ENCODE results near the gene GATAD2A.
A peak's percentile ranks its signal among the peaks of the same experiment; 100 is the strongest.

GATAD2A gene

GRCh38 chr19:19507354-19507753 lies 101.9 kb downstream of the GATAD2A start:
- no peak for DNase-seq (ENCODE audit: low read depth)

- DNase-seq (ENCODE audit: low read depth): no peak
Observed at GRCh38 chr19:19508217-19508616, 102.7 kb downstream of the GATAD2A start.

DNA sequence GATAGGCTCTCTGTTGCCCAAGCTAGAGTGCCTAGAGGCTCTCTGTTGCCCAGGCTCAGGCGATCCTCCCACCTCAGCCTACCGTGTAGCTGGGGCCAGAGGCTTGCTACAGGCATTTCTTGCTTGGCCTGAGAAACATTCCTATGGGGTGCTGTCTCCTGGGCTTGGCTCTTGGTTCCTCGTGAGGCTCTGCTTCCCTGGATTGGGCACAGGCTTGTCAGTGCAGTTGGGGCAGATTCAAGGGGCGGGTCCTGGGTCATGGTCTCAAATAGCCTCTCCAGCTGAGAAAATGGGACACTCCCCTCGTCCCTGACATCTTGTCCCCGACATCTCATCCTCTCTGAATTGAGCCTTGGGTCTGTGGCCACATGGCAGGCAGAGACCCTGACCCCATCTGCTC lies 105.0 kb downstream of the GATAD2A start:
- DNase-seq (ENCODE audit: low read depth): peak; percentile 23

- DNase-seq (ENCODE audit: low read depth): no peak
Observed at GRCh38 chr19:19513682-19514081, 108.2 kb downstream of the GATAD2A start.

GRCh38 chr19:19514215-19514657 lies 108.8 kb downstream of the GATAD2A start:
- DNase-seq (ENCODE audit: low read depth): no peak

DNA sequence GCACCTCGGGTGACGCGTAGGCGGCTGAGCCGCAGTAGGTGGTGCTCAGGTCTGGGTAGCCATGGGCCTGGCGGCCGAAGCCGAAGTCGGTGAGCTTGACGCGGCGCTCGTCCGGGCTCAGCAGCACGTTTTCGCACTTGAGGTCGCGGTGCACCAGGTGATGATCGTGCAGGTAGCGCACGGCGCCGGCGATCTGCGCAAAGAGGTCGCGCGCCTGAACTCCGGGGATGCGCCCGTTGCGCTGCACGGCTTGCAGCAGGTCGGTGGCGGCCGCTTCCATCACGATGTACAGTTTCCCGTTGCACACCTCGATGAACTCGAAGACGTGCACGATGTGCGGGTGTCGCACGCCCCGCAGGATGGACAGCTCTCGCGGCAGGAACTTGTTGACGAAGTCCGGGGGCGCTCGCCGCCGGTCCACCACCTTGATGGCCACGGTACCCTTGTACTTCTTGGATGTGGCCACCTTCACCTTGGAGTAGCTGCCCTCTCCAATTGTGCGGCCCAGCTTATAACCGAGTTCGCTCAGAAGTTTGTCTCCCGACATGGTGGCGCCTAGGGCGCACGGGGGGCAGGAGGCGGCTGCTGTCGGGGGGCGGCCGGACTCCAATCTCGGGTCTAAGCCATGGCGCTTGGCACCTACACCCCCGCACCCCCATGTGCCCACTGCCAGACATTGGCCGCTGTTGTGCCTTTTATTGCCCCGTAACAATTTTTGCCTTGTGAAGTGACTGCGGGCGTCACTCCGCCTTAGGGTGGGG lies 109.6 kb downstream of the GATAD2A start, which contains the start of gene TSSK6:
TSS of gene TSSK6 (minus strand) at position 668 of the 761 bp plus-strand sequence. CDS start at position 547, 121 bp downstream.
- no peak for DNase-seq (ENCODE audit: low read depth)

DNA sequence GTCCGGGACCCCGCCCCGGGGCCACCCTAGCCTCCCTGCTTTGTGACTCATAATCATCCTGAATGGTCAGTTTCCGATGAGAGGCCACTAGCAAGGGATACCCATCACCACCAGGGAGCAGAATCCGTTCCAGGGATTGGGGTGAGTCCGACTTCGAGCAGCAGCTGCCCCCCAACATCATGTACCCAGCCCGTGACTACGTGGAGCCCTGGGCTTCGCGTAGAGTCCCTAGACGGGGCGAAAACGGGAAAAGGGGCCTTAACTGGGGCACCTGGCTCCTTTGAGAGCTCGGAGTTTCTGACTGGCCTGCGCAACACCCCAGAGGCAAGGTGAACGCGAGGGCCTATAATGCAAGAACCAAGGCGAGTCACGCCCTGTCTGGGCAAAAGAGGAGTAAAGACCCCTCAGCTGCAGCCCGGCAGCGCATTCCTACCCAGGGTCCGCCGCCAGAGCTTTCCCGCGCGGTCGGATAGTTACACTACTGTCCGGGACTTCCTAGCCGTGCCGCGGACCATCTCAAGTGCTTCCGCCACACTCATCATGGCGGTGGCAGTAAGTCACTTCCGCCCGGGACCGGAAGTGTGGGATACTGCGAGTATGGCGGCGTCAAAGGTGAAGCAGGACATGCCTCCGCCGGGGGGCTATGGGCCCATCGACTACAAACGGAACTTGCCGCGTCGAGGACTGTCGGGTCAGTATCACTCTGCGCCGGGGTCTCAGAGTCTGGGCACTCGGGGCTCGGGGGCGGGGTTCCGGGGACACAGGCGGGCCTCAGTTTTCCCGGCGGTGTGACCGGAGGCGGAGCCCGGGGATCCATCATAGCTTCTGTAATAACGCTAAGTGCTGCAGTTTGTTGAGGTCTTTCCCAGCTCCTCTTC lies 110.4 kb downstream of the GATAD2A start, which contains the start of gene NDUFA13:
TSS of gene NDUFA13 (plus strand) at position 584 of the 878 bp plus-strand sequence. CDS start at position 598, 14 bp downstream.
- peak; percentile 94 for DNase-seq (ENCODE audit: low read depth)

DNA sequence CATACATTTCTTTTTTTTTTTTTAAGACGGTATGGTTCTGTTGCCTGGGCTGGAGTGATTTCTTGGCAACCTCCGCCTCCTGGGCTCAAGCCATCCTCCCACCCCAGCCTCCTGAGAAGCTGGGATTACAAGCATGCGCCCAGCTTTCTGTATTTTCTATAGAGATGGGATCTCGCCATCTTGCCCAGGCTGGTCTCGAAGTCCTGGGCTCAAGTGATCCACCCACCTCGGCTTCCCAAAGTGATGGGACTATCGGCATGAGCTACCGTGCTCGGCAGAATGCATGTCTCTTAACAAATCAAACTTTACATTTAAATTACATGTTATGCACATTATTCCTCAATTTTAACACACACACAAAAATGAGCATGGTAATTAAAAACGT lies 111.8 kb downstream of the GATAD2A start:
- DNase-seq (ENCODE audit: low read depth): no peak

DNA sequence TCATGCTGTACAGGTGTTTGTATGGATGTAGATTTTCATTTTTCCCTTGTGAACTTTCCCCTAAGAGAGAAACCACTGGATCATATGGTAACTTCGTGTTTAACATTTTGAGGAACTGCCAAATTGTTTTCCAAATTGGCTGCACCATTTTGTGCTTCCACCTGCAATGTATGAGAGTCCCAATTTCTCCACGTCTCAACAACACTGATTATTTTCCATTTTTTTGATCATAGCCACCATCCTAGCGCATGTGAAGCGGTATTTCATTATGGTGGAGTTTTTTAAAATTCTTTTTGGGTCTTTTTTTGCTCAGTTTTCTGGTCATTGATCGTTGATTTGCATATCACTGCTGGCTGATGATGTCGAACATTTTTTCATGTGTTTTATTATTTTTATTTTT lies 115.5 kb downstream of the GATAD2A start:
- DNase-seq (ENCODE audit: low read depth): no peak

DNA sequence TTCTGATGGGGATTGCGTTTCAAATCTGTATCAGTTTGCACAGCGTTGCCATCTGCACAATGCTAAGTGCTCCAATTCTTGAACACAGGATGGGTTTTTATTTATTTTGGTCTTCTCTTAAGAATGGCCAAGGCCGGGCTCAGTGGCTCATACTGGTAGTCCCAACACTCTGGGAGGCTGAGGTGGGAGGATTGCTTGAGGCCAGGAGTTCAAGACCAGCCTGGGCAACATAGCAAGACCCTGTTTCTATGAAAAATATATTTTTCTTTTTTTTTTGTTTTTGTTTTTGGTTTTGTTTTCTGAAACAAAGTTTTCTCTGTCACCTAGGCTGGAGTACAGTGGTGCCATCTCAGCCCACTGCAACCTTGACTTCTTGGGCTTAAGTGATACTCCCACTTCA lies 117.7 kb downstream of the GATAD2A start:
- no peak for DNase-seq (ENCODE audit: low read depth)

- no peak for DNase-seq (ENCODE audit: low read depth)
Observed at GRCh38 chr19:19524053-19524452, 118.6 kb downstream of the GATAD2A start.

GRCh38 chr19:19525611-19526380 lies 120.3 kb downstream of the GATAD2A start:
- DNase-seq (ENCODE audit: low read depth): no peak

- no peak for DNase-seq (ENCODE audit: low read depth)
Observed at GRCh38 chr19:19526581-19527370, 121.3 kb downstream of the GATAD2A start.

- no peak for DNase-seq (ENCODE audit: low read depth)
Observed at GRCh38 chr19:19527371-19527656, 121.8 kb downstream of the GATAD2A start.

DNA sequence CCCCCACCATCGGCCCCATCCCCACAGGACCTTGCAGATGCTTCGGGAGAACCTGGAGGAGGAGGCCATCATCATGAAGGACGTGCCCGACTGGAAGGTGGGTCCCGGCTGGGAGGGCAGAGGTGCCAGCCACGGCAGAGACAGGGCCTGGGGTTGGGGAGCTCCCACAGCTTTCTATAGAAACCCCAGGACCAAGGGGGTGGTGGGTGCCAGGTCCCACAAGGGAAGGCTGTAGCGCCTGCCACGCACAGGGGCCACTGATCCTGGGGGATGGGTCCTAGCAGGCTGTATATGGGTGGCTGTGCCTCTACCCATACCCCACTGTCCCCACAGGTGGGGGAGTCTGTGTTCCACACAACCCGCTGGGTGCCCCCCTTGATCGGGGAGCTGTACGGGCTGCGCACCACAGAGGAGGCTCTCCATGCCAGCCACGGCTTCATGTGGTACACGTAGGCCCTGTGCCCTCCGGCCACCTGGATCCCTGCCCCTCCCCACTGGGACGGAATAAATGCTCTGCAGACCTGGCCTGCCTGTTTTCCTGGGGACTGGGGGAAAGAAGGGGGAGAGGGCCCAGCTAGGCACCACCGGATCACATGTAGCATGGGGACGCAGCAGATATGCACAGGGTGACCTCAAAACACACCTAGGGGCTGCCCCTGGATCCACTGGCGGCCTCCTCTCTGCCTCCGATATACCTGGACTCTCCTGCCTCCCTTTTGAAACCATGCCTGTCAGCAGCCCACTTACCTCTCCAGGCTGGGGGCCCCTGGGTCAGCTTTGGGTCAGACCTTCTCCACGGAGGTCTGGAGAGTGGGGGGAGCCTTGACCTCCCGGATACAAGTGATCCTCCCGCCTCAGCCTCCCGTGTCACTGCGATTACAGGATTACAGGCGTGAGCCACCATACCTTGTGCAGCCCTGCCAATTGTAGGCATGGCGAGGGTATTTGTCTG lies 122.5 kb downstream of the GATAD2A start:
- no peak for DNase-seq (ENCODE audit: low read depth)

DNA sequence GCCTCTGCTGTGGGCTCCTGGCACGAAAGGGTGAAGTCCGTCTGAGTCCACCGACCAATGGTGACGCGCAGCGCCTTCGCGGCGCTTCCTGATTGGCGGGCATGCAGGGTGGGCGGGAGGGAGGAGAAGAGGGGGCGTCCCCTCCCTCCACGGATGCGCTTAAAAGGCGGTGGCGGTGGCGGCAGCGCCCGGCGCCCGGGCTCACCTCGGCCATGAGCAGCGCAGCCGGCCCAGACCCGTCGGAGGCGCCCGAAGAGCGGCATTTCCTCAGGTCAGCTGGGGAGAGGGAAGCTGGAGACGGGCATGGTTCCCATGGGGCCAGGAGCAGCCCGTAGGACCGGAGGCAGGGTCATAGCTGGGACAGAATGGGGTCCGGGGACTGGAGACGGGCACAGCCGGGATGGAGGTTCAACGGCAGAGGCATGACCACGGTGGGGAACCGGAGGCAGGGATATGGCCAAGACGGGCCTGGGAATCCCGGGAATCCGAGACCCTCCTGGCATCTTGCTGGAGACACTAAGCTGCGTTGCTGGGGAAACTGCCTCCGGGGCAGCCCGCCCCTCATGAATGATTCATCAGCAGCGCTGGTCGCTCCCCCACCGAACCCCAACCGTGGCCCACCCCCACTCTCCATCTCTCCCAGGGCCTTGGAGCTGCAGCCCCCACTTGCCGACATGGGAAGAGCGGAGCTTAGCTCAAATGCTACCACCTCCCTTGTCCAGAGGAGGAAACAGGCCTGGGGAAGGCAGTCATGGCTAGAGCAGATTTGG lies 123.4 kb downstream of the GATAD2A start, which contains the start of gene YJEFN3:
TSS of gene YJEFN3 (plus strand) at position 191 of the 770 bp plus-strand sequence. CDS start at position 213, 22 bp downstream.
- DNase-seq (ENCODE audit: low read depth): no peak

DNA sequence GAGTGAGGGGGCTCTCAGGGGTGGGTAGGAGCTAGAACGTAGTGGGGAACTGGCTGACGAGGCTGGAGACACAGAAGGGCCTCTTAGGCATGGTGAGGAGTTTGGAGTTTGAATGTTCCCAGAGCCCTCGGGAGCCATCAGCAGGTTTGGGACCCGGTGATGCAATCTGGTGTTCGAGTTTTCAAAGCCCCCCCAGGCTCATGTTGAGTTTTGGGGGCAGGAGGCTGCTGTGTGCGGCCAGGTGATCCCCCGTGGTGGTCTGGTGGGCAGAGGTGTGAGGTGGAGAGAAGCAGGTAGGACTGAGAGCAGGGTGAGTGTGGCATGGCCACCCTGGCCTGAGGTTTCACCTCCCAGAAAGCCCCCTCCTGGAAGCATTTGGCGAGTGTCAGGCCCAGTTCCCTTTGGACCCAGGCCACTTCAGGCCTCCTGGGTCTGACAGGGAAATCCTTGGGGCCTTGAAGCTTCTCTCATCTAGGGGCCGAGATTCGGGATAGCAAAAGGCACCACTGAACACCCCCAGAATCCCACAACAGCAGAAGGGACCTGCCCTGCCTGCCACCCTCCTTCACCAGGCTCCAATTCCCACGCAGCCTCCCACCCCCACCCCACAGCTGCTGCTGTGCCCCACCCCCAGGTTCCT lies 124.4 kb downstream of the GATAD2A start:
- DNase-seq (ENCODE audit: low read depth): no peak

DNA sequence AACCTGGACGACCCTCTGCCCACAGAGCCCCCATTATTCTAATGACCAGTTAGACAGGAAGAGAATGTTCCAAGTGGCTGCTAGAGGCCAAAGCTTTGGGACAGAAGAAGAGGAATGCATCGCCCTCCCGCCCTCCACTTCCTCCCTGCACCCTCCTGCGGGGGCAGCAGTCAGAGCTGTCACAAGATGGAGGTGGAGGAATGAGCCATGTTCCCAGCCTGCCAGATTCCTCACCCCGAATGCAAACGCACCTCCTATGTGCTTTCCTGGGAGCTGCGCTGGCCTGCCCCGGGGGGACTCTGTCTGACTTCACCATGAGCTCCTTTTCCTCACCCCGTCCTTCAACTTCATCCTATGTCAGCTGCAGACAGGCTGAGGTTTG lies 124.9 kb downstream of the GATAD2A start:
- peak; percentile 34 for DNase-seq (ENCODE audit: low read depth)

DNA sequence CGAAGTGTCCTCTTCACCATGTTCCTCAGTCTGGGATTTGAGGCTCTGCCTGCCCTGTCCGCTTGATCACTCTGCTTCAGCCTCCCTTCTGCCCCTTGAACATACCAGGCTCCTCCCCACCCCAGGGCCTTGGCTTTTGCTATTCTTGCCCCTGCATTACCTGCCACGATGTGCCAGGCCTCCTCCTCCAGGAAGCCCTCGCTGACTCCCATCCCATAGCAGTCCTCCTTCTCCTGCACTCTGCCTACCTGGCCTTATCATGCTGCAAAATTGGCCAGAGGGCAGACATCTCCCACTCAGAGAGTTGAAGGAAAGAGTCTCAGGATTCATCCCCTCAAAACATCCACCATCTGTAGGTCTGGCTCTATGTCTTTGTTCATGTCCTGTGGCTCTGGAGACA lies 125.4 kb downstream of the GATAD2A start:
- DNase-seq (ENCODE audit: low read depth): no peak

Measured in ELR (cell line).